GM12891 (cell line): Measurements from ENCODE around the gene IL31RA.

Experiments
- DNase-seq: peaks from one replicate; pipeline ENCODE4 v3.0.0; 2011; ENCODE audit warnings: low spot score; ENCODE audit not compliant: insufficient read length
- FAIRE-seq: peaks from 2 replicates; lab custom pipeline; 2011; peaks lifted over from hg19 to GRCh38; lab: Jason Lieb, UNC
- PAX5 ChIP-seq: IDR thresholded peaks from 2 replicates; pipeline ENCODE4 v1.6.1; 2011; ENCODE audit warnings: low read length, moderate library complexity, mild to moderate bottlenecking; ENCODE audit not compliant: insufficient read depth, severe bottlenecking
- POLR2A ChIP-seq: IDR thresholded peaks from 2 replicates; pipeline ENCODE4 v1.6.1; 2011; ENCODE audit warnings: low read depth, low read length, control low read depth
- POLR2AphosphoS5 ChIP-seq: IDR thresholded peaks from 2 replicates; pipeline ENCODE4 v1.6.1; 2011; ENCODE audit warnings: low read depth, low read length, control low read depth
- POU2F2 ChIP-seq: IDR thresholded peaks from 2 replicates; pipeline ENCODE4 v1.6.1; 2011; ENCODE audit warnings: low read depth, mild to moderate bottlenecking, control low read depth, low read length, moderate library complexity
- SPI1 ChIP-seq: IDR thresholded peaks from 2 replicates; pipeline ENCODE4 v1.6.1; 2011; ENCODE audit warnings: low read depth, low read length, control low read depth
- TAF1 ChIP-seq: IDR thresholded peaks from 2 replicates; pipeline ENCODE4 v1.6.1; 2011; ENCODE audit warnings: low read depth, low read length, control low read depth

Gene IL31RA

DNA sequence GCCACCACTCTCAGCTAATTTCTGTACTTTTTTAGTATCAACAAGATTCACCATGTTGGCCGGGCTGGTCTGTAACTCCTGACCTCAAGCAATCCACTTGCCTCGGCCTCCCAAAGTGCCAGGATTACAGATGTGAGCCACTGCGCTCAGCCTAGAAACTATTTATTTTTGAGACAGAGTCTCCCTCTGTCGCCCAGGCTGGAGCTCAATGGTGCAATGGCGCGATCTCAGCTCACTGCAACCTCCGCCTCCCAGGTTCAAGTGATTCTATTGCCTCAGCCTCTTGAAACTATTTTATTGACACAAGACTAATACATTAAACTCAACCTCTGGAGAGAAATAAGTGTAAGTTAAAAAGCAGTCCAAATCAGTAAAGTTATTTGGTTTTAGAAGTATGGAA lies 109.6 kb downstream of the IL31RA start:
- DNase-seq (no peak), FAIRE-seq (no peak)
- no peak for TF ChIP-seq SPI1
- no peak for TF ChIP-seq TAF1
- TF ChIP-seq POLR2A, result no peak
- TF ChIP-seq POU2F2, result no peak
- no peak for TF ChIP-seq PAX5
- no peak for TF ChIP-seq POLR2AphosphoS5

DNA sequence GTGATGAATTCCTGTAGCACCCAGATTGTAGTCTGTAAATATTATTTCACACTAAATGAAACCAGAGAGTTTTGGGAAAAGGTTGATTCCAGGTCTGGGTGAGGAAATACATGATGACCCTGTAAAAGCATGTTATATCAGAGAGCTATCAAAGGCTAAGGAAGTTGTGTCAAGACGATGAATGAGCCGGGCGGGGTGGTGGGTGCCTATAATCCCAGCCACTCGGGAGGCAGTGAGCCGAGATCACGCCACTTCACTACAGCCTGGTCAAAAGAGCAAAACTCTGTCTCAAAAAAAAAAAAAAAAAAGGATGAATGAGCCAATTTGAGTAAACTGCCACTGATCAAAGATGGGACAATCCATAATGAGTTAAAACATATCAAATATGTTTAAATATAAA lies 114.4 kb downstream of the IL31RA start:
- no peak for DNase-seq
- no peak for FAIRE-seq
- TF ChIP-seq POLR2AphosphoS5 (no peak), PAX5 (no peak), POU2F2 (no peak), TAF1 (no peak), SPI1 (no peak), POLR2A (no peak)

DNA sequence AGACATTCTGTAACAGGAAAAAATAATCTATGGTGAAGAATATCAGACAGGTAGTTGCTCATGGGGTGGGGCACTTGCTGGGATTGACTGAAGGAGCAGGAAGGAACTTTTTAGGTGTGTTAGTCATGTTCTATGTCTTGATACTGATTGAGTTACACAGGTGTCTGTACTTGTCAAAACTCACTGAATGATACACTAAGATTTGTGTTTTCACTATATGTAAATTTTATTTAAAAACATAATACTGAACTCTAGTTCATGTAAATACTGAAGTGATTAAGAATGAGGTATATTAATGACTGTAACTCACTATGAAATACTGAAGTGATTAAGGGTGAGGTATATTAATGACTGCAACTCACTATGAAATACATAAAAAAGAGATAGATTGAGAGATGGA lies 115.1 kb downstream of the IL31RA start:
- no peak for DNase-seq
- no peak for FAIRE-seq
- TF ChIP-seq POU2F2 (no peak), POLR2AphosphoS5 (no peak), TAF1 (no peak), POLR2A (no peak), SPI1 (no peak), PAX5 (no peak)

DNA sequence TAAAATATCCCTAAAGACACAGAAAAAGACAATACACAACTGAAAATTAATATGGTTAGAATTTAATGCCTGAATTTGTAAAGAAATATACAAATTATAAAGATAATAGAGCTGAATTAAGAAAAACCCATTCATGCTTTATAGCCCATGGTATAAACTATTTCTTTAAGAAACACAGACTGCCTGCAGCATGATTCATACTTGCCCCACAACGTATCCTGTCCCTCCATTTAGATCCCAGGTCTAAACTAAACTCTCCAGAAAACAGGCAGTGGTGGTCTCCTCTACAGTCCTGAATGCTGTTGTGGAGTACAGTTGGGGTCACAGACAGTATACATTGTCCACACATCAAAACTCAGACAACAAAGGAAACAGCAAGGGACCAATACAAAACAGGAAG lies 118.8 kb downstream of the IL31RA start:
- DNase-seq, result no peak
- no peak for FAIRE-seq

More for the DNA sequence above, 118.8 kb downstream of the IL31RA start:
- no peak for TF ChIP-seq POU2F2
- no peak for TF ChIP-seq SPI1
- no peak for TF ChIP-seq POLR2AphosphoS5
- no peak for TF ChIP-seq POLR2A
- no peak for TF ChIP-seq PAX5
- no peak for TF ChIP-seq TAF1
